Liver (tissue), 3 donors: Measurements from ENCODE around the gene ZFYVE19.

Source experiments
- ATF3 ChIP-seq: IDR thresholded peaks from 2 replicates; pipeline ENCODE4 v1.6.1; 2016; ENCODE audit warnings: antibody characterized with exemption
- EGR1 ChIP-seq, 2 donors: IDR thresholded peaks; 2 replicates each; pipeline ENCODE4 v1.6.1; 2016 to 2018; ENCODE audit warnings: antibody characterized with exemption in 2 of 2, low read depth in 2 of 2
- FOXA1 ChIP-seq: IDR thresholded peaks from 2 replicates; pipeline ENCODE4 v1.6.1; 2016; ENCODE audit warnings: antibody characterized with exemption
- GABPA ChIP-seq, 2 donors: IDR thresholded peaks in 1 of 2; conservative IDR thresholded peaks in 1 of 2; 2 replicates each; pipeline ENCODE4 v1.6.1; 2016; ENCODE audit warnings: antibody characterized with exemption in 2 of 2, mild to moderate bottlenecking in 1 of 2, moderate library complexity in 1 of 2
- HNF4G ChIP-seq: IDR thresholded peaks from 2 replicates; pipeline ENCODE4 v1.6.1; 2016; ENCODE audit warnings: antibody characterized with exemption
- JUND ChIP-seq, 2 donors: IDR thresholded peaks; 2 replicates each; pipeline ENCODE4 v1.6.1; 2016; ENCODE audit warnings: antibody characterized with exemption in 2 of 2
- MAX ChIP-seq: IDR thresholded peaks from 2 replicates; pipeline ENCODE4 v1.6.1; 2016; ENCODE audit warnings: antibody characterized with exemption
- RAD21 ChIP-seq, 2 donors: IDR thresholded peaks; 2 replicates each; pipeline ENCODE4 v1.6.1; 2016; ENCODE audit warnings: antibody characterized with exemption in 2 of 2, mild to moderate bottlenecking in 2 of 2
- SP1 ChIP-seq: IDR thresholded peaks from 2 replicates; pipeline ENCODE4 v1.6.1; 2018; ENCODE audit warnings: antibody characterized with exemption, mild to moderate bottlenecking
- TAF1 ChIP-seq: conservative IDR thresholded peaks from 2 replicates; pipeline ENCODE4 v1.6.1; 2016; ENCODE audit warnings: antibody characterized with exemption, mild to moderate bottlenecking
- YY1 ChIP-seq: IDR thresholded peaks from 2 replicates; pipeline ENCODE4 v1.6.1; 2016; ENCODE audit warnings: antibody characterized with exemption, mild to moderate bottlenecking
- TF ChIP-seq, protein P1 (sequence below): fragments of 150-350 bp; IDR thresholded peaks from 2 replicates; pipeline ENCODE4 v1.5.1; 2017; ENCODE audit warnings: improper control_type of control experiment, low read depth, low read length; ENCODE audit not compliant: missing input control
- TF ChIP-seq, protein P2 (sequence below): IDR thresholded peaks from 2 replicates; pipeline ENCODE4 v1.6.1; 2016; ENCODE audit warnings: antibody characterized with exemption
- TF ChIP-seq, protein P3 (sequence below): IDR thresholded peaks from 2 replicates; pipeline ENCODE4 v1.6.1; 2016; ENCODE audit warnings: antibody characterized with exemption, mild to moderate bottlenecking
- donor health status: healthy.
- donor health status: healthy.

DNA sequence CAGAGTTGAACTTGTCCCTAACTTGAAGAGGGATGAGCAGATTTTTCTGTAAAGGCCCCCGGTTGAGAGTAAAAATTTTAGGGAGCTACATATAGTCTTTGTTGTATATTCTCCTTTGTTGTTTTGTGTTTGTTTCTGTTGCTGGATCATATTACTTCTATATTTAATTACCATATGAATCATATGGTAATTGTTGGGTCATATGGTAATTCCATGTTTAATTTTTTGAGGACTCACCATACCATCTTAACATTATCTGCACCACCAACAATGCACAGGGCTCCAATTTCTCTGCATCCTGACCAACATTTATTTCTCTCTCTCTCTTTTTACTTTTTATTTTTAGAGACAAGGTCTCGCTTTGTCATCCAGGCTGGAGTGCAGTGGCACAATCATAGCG lies 7.4 kb upstream of the ZFYVE19 start:
- TF ChIP-seq, protein P1, sequence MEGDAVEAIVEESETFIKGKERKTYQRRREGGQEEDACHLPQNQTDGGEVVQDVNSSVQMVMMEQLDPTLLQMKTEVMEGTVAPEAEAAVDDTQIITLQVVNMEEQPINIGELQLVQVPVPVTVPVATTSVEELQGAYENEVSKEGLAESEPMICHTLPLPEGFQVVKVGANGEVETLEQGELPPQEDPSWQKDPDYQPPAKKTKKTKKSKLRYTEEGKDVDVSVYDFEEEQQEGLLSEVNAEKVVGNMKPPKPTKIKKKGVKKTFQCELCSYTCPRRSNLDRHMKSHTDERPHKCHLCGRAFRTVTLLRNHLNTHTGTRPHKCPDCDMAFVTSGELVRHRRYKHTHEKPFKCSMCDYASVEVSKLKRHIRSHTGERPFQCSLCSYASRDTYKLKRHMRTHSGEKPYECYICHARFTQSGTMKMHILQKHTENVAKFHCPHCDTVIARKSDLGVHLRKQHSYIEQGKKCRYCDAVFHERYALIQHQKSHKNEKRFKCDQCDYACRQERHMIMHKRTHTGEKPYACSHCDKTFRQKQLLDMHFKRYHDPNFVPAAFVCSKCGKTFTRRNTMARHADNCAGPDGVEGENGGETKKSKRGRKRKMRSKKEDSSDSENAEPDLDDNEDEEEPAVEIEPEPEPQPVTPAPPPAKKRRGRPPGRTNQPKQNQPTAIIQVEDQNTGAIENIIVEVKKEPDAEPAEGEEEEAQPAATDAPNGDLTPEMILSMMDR, result no peak
- TF ChIP-seq, protein P2, sequence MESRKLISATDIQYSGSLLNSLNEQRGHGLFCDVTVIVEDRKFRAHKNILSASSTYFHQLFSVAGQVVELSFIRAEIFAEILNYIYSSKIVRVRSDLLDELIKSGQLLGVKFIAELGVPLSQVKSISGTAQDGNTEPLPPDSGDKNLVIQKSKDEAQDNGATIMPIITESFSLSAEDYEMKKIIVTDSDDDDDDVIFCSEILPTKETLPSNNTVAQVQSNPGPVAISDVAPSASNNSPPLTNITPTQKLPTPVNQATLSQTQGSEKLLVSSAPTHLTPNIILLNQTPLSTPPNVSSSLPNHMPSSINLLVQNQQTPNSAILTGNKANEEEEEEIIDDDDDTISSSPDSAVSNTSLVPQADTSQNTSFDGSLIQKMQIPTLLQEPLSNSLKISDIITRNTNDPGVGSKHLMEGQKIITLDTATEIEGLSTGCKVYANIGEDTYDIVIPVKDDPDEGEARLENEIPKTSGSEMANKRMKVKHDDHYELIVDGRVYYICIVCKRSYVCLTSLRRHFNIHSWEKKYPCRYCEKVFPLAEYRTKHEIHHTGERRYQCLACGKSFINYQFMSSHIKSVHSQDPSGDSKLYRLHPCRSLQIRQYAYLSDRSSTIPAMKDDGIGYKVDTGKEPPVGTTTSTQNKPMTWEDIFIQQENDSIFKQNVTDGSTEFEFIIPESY, result no peak
- TF ChIP-seq TAF1, result no peak
- no peak for TF ChIP-seq HNF4G
- TF ChIP-seq, protein P3, sequence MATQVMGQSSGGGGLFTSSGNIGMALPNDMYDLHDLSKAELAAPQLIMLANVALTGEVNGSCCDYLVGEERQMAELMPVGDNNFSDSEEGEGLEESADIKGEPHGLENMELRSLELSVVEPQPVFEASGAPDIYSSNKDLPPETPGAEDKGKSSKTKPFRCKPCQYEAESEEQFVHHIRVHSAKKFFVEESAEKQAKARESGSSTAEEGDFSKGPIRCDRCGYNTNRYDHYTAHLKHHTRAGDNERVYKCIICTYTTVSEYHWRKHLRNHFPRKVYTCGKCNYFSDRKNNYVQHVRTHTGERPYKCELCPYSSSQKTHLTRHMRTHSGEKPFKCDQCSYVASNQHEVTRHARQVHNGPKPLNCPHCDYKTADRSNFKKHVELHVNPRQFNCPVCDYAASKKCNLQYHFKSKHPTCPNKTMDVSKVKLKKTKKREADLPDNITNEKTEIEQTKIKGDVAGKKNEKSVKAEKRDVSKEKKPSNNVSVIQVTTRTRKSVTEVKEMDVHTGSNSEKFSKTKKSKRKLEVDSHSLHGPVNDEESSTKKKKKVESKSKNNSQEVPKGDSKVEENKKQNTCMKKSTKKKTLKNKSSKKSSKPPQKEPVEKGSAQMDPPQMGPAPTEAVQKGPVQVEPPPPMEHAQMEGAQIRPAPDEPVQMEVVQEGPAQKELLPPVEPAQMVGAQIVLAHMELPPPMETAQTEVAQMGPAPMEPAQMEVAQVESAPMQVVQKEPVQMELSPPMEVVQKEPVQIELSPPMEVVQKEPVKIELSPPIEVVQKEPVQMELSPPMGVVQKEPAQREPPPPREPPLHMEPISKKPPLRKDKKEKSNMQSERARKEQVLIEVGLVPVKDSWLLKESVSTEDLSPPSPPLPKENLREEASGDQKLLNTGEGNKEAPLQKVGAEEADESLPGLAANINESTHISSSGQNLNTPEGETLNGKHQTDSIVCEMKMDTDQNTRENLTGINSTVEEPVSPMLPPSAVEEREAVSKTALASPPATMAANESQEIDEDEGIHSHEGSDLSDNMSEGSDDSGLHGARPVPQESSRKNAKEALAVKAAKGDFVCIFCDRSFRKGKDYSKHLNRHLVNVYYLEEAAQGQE, result no peak
- TF ChIP-seq SP1, result no peak
- no peak for TF ChIP-seq MAX
- TF ChIP-seq RAD21 (IDR thresholded peaks at IDR 0.05), result no peak
- TF ChIP-seq ATF3, result no peak
- no peak for TF ChIP-seq YY1
- no peak for TF ChIP-seq GABPA (IDR thresholded peaks at IDR 0.05 in 1 of 2, conservative IDR thresholded peaks at IDR 0.05 in 1 of 2)
- no peak for TF ChIP-seq JUND (IDR thresholded peaks at IDR 0.05)
- TF ChIP-seq EGR1 (IDR thresholded peaks at IDR 0.05; ENCODE audit: low read depth in 2 of 2), result no peak
- TF ChIP-seq FOXA1, result no peak
